ENCODE results near the gene SMC1B. TPM values are rescaled to one million over a fixed set of nuclear protein-coding genes. Genes with fewer than 3 reads are reported as not detected.

The SMC1B gene
- total RNA-seq, 4 donors from 2014 or later, result 0.35 TPM; not detected in 3

GRCh38 chr22:45322873-45323525 is 90.4 kb downstream of the SMC1B start:
- DNase-seq, result no peak

GRCh38 chr22:45321827-45322226 is 91.6 kb downstream of the SMC1B start:
- Histone ChIP-seq H3K36me3 (no peaks in the 10 kb centered on the region), H3K9me3 (no peaks in the 10 kb centered on the region), H3K4me1 (no peaks in the 10 kb centered on the region), H3K27ac (no peak overlapping the region), H3K4me3 (no peak overlapping the region), H3K27me3 (no peaks in the 10 kb centered on the region)
- TF ChIP-seq POLR2A (IDR thresholded peaks at IDR 0.05) (no peak), CTCF (IDR thresholded peaks at IDR 0.05) (no peak)
- intact Hi-C loops (cut with DNase I; ENCODE audit: low total_unique reads), result no loop called here
- no peak for DNase-seq

More at GRCh38 chr22:45322873-45323525, 90.4 kb downstream of the SMC1B start:
- no peaks in the 10 kb centered on the region for H3K4me1 ChIP-seq
- H3K36me3 ChIP-seq, result no peaks in the 10 kb centered on the region
- TF ChIP-seq POLR2A (IDR thresholded peaks at IDR 0.05), result no peak
- TF ChIP-seq CTCF (IDR thresholded peaks at IDR 0.05), result no peak
- intact Hi-C loops (cut with DNase I; ENCODE audit: low total_unique reads), result no loop called here
- no peaks in the 10 kb centered on the region for H3K27me3 ChIP-seq
- H3K4me3 ChIP-seq, result no peak overlapping the region
- H3K27ac ChIP-seq, result no peak overlapping the region
- no peaks in the 10 kb centered on the region for H3K9me3 ChIP-seq

DNA sequence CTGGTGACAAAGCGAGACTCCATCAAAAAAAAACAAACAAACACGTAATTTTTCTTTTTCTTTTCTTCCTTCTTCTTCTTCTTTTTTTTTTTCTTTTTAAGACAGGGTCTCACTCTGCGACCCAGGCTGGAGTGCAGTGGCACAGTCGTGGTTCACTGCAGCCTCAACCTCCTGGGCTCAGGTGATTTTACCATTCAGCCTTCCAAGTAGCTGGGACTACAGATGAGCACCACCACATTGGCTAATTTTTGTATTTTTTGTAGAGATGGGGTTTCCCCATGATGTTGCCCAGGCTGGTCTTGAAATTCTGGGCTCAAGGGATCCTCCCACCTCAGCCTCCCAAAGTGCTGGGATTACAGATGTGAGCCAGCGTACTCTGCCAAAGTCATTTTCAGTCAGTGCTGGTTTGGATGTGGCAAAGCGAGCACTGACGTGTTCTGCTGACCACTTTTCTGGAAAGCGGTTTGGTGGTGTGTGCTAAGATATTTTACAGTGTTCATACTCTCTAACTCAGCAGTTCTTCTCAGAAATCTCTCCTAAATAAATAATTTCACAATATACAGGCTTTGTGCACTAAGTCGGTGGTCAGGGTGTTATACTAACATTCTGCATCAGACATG is 92.9 kb downstream of the SMC1B start:
- peak overlapping the region in 1 of 2 donors; percentile 82 for H3K27ac ChIP-seq
- H3K4me1 ChIP-seq, result no peaks in the 10 kb centered on the region
- no peaks in the 10 kb centered on the region for H3K36me3 ChIP-seq
- no peak for DNase-seq
- H3K4me3 ChIP-seq, result no peak overlapping the region
- TF ChIP-seq CTCF (IDR thresholded peaks at IDR 0.05), result no peak
- TF ChIP-seq POLR2A (IDR thresholded peaks at IDR 0.05), result no peak
- no peaks in the 10 kb centered on the region for H3K27me3 ChIP-seq
- intact Hi-C loops (cut with DNase I; ENCODE audit: low total_unique reads), result no loop called here
- H3K9me3 ChIP-seq, result no peaks in the 10 kb centered on the region

GRCh38 chr22:45319324-45319685 is 94.1 kb downstream of the SMC1B start:
- H3K4me3 ChIP-seq, result no peak overlapping the region
- peak in 1 of 2 donors; percentile 36 for DNase-seq
- no peaks in the 10 kb centered on the region for H3K4me1 ChIP-seq

More at GRCh38 chr22:45319324-45319685, 94.1 kb downstream of the SMC1B start:
- H3K27ac ChIP-seq, result peak overlapping the region; percentile 82 to 86
- H3K36me3 ChIP-seq, result no peaks in the 10 kb centered on the region
- no peaks in the 10 kb centered on the region for H3K9me3 ChIP-seq
- TF ChIP-seq CTCF (IDR thresholded peaks at IDR 0.05), result no peak
- TF ChIP-seq POLR2A (IDR thresholded peaks at IDR 0.05), result no peak
- intact Hi-C loops (cut with DNase I; ENCODE audit: low total_unique reads), result no loop called here
- no peaks in the 10 kb centered on the region for H3K27me3 ChIP-seq

Measured in uterus (tissue), 4 donors.